Activated CD4-positive, alpha-beta T cell treated with anti-CD3 and anti-CD28 coated beads, Interleukin-2, Interleukin-6, amounts not matched to agents 100 ng/mL and 50 ng/mL, durations not matched to agents 16 hours and 8 hours (primary cell): ENCODE data around the gene PTPRR.

Experiments used
- DNase-seq: peaks from one replicate; pipeline ENCODE4 v3.0.0-alpha.2; 2020

The PTPRR gene

GRCh38 chr12:70785896-70786295 is 134.6 kb downstream of the PTPRR start:
- DNase-seq, result no peak

- no peak for DNase-seq
Measured at GRCh38 chr12:70784042-70784668, 136.4 kb downstream of the PTPRR start.

GRCh38 chr12:70783455-70783854 is 137.1 kb downstream of the PTPRR start:
- no peak for DNase-seq

GRCh38 chr12:70779250-70779649 is 141.3 kb downstream of the PTPRR start:
- DNase-seq, result no peak

GRCh38 chr12:70774055-70774454 is 146.5 kb downstream of the PTPRR start:
- no peak for DNase-seq

GRCh38 chr12:70772836-70773235 is 147.7 kb downstream of the PTPRR start:
- no peak for DNase-seq

GRCh38 chr12:70771581-70771980 is 149.0 kb downstream of the PTPRR start:
- DNase-seq, result no peak

GRCh38 chr12:70763666-70764065 is 156.9 kb downstream of the PTPRR start:
- DNase-seq, result no peak

- no peak for DNase-seq
Measured at GRCh38 chr12:70762000-70762399, 158.5 kb downstream of the PTPRR start.

- DNase-seq, result no peak
Measured at GRCh38 chr12:70759161-70759918, 161.2 kb downstream of the PTPRR start.

- no peak for DNase-seq
Measured at GRCh38 chr12:70758494-70758845, 162.1 kb downstream of the PTPRR start.

GRCh38 chr12:70757830-70758493 is 162.6 kb downstream of the PTPRR start:
- DNase-seq, result no peak

GRCh38 chr12:70756791-70757190 is 163.7 kb downstream of the PTPRR start:
- DNase-seq, result no peak

- peak; percentile 8 for DNase-seq
Measured at GRCh38 chr12:70756118-70756517, 164.4 kb downstream of the PTPRR start.

GRCh38 chr12:70754330-70754741 is 166.2 kb downstream of the PTPRR start:
- DNase-seq, result no peak

GRCh38 chr12:70752327-70752726 is 168.2 kb downstream of the PTPRR start:
- DNase-seq, result no peak

- DNase-seq, result no peak
Measured at GRCh38 chr12:70749931-70750330, 170.6 kb downstream of the PTPRR start.

GRCh38 chr12:70748809-70749208 is 171.7 kb downstream of the PTPRR start:
- DNase-seq, result no peak

GRCh38 chr12:70747445-70748260 is 172.9 kb downstream of the PTPRR start:
- DNase-seq, result no peak

GRCh38 chr12:70745048-70745447 is 175.5 kb downstream of the PTPRR start:
- DNase-seq, result no peak

- no peak for DNase-seq
Measured at GRCh38 chr12:70744178-70744577, 176.4 kb downstream of the PTPRR start.

- no peak for DNase-seq
Measured at GRCh38 chr12:70741256-70741655, 179.3 kb downstream of the PTPRR start.

- DNase-seq, result no peak
Measured at GRCh38 chr12:70739756-70740155, 180.8 kb downstream of the PTPRR start.
